Smooth muscle cell (in vitro differentiated cells): Measurements from ENCODE around the gene TPK1. TPM values are rescaled to one million over a fixed set of nuclear protein-coding genes. Genes with fewer than 3 reads are reported as not detected.

Experiments
- DNase-seq: peaks from one replicate; lab custom pipeline; 2025; ENCODE audit not compliant: unreplicated experiment; lab: John Stamatoyannopoulos, UW
- H2AFZ ChIP-seq: fragments of 200-600 bp; sonication (generic); 2 replicates; pipeline ENCODE4 v1.6.0; 2016; ENCODE audit warnings: antibody characterized with exemption, low read depth, mild to moderate bottlenecking
- H3F3A ChIP-seq: fragments of 200-600 bp; sonication (generic); 2 replicates; pipeline ENCODE4 v1.6.0; 2017; ENCODE audit warnings: antibody characterized with exemption, low read depth
- H3K27ac ChIP-seq: fragments of 200-600 bp; sonication (generic); 2 replicates; pipeline ENCODE4 v1.5.1; 2016; ENCODE audit warnings: low read depth, mild to moderate bottlenecking
- H3K27me3 ChIP-seq: fragments of 200-600 bp; sonication (generic); 2 replicates; pipeline ENCODE4 v1.6.1; 2016; ENCODE audit warnings: low read depth, mild to moderate bottlenecking
- H3K36me3 ChIP-seq: fragments of 200-600 bp; sonication (generic); 2 replicates; pipeline ENCODE4 v1.5.1; 2016; ENCODE audit warnings: low read depth
- H3K4me1 ChIP-seq: fragments of 200-600 bp; sonication (generic); 2 replicates; pipeline ENCODE4 v1.5.1; 2016; ENCODE audit warnings: low read depth
- H3K4me2 ChIP-seq: fragments of 200-600 bp; sonication (generic); 2 replicates; pipeline ENCODE4 v1.6.0; 2016; ENCODE audit warnings: mild to moderate bottlenecking
- H3K4me3 ChIP-seq: fragments of 200-600 bp; sonication (generic); 2 replicates; pipeline ENCODE4 v1.5.1; 2016; ENCODE audit warnings: mild to moderate bottlenecking
- H3K79me2 ChIP-seq: fragments of 200-600 bp; sonication (generic); 2 replicates; pipeline ENCODE4 v1.6.0; 2016; ENCODE audit warnings: low read depth, mild to moderate bottlenecking
- H3K9ac ChIP-seq: fragments of 200-600 bp; sonication (generic); 2 replicates; pipeline ENCODE4 v1.6.0; 2016; ENCODE audit warnings: low read depth
- H3K9me3 ChIP-seq: fragments of 200-600 bp; sonication (generic); replicated peaks from 2 replicates; pipeline ENCODE4 v1.5.1; 2016; ENCODE audit warnings: low read depth
- H4K20me1 ChIP-seq: fragments of 200-600 bp; sonication (generic); 2 replicates; pipeline ENCODE4 v1.6.0; 2016; ENCODE audit warnings: low read depth
- CTCF ChIP-seq: fragments of 200-600 bp; sonication (generic); IDR thresholded peaks from 2 replicates; pipeline ENCODE4 v1.5.1; 2017; ENCODE audit warnings: borderline replicate concordance, mild to moderate bottlenecking, antibody characterized with exemption; ENCODE audit not compliant: insufficient read depth, poor library complexity, severe bottlenecking
- WGBS: methylation state at CpG from one replicate; pipeline ENCODE4 v1.1.7; 2016; ENCODE audit warnings: low lambda C conversion rate; 5-methylcytosine and 5-hydroxymethylcytosine counted together
- polyA plus RNA-seq: library from polyadenylated mRNA; unstranded; fragments of >200 nt; fragmentation: Nextera tagmentation; extraction: Ambion mirVana; gene quantifications from 2 replicates; pipeline ENCODE4 v1.2.1, GENCODE V29; 2016
- total RNA-seq: library from RNA; depleted of rRNA; stranded (reverse); fragments of >200 nt; gene quantifications from 2 replicates; pipeline ENCODE4 v1.2.3, GENCODE V29; 2014

The TPK1 gene
- total and polyA plus RNA-seq, 2 experiments from 2014 or later, result 1.2 to 1.9 TPM

- no peak overlapping the region for H3K27ac ChIP-seq
- H3K27me3 ChIP-seq, result no peaks in the 10 kb centered on the region
- no peaks in the 10 kb centered on the region for H3F3A ChIP-seq
- no peak overlapping the region for H2AFZ ChIP-seq
- no peaks in the 10 kb centered on the region for H3K36me3 ChIP-seq
- no peak for DNase-seq
- 69% methylated on average over 2 of the region's 2 CpGs for WGBS
- no peak overlapping the region for H3K4me3 ChIP-seq
- H3K9ac ChIP-seq, result no peak overlapping the region
- no peak for TF ChIP-seq CTCF
- H3K79me2 ChIP-seq, result no peaks in the 10 kb centered on the region
- no peak overlapping the region for H3K4me2 ChIP-seq
- H3K9me3 ChIP-seq, result no peaks in the 10 kb centered on the region
- H4K20me1 ChIP-seq, result no peaks in the 10 kb centered on the region
- H3K4me1 ChIP-seq, result no peaks in the 10 kb centered on the region
Observed at GRCh38 chr7:144775749-144776148, 60.1 kb downstream of the TPK1 start.

- WGBS, result 94% methylated on average over 2 of the region's 2 CpGs
- Histone ChIP-seq H4K20me1 (no peaks in the 10 kb centered on the region), H3K79me2 (no peaks in the 10 kb centered on the region), H3K4me2 (no peak overlapping the region), H3K9me3 (no peaks in the 10 kb centered on the region), H3K4me1 (no peaks in the 10 kb centered on the region), H2AFZ (no peak overlapping the region), H3K36me3 (no peaks in the 10 kb centered on the region), H3K27me3 (peaks cover 2% of the 10 kb centered on the region), H3K27ac (no peak overlapping the region), H3K4me3 (no peak overlapping the region), H3F3A (no peaks in the 10 kb centered on the region), H3K9ac (no peak overlapping the region)
- no peak for TF ChIP-seq CTCF
- DNase-seq, result no peak
Observed at GRCh38 chr7:144771927-144772326, 63.9 kb downstream of the TPK1 start.

- no peaks in the 10 kb centered on the region for H3K4me1 ChIP-seq
- no peak overlapping the region for H3K9ac ChIP-seq
- no peak overlapping the region for H2AFZ ChIP-seq
- no peaks in the 10 kb centered on the region for H3K79me2 ChIP-seq
- H3K4me2 ChIP-seq, result no peak overlapping the region
- no peaks in the 10 kb centered on the region for H3F3A ChIP-seq
- H3K27ac ChIP-seq, result no peak overlapping the region
- no peaks in the 10 kb centered on the region for H4K20me1 ChIP-seq
- DNase-seq, result no peak
- WGBS, result 66% methylated on average over 2 of the region's 2 CpGs
- H3K36me3 ChIP-seq, result no peaks in the 10 kb centered on the region
- H3K4me3 ChIP-seq, result no peak overlapping the region
- H3K9me3 ChIP-seq, result no peaks in the 10 kb centered on the region
- peaks cover 8% of the 10 kb centered on the region for H3K27me3 ChIP-seq
- TF ChIP-seq CTCF, result no peak
Observed at GRCh38 chr7:144771174-144771573, 64.7 kb downstream of the TPK1 start.

GRCh38 chr7:144769352-144769751, 66.5 kb downstream of the TPK1 start:
- H2AFZ ChIP-seq, result no peak overlapping the region
- WGBS, result 95% methylated on average over 2 of the region's 2 CpGs
- peaks cover 8% of the 10 kb centered on the region for H3K27me3 ChIP-seq

More at GRCh38 chr7:144769352-144769751, 66.5 kb downstream of the TPK1 start:
- no peak overlapping the region for H3K4me3 ChIP-seq
- no peak overlapping the region for H3K4me2 ChIP-seq
- H3K4me1 ChIP-seq, result no peaks in the 10 kb centered on the region
- no peak for DNase-seq
- H3K9ac ChIP-seq, result no peak overlapping the region
- no peaks in the 10 kb centered on the region for H3K36me3 ChIP-seq
- no peak for TF ChIP-seq CTCF
- H3F3A ChIP-seq, result no peaks in the 10 kb centered on the region
- H3K79me2 ChIP-seq, result no peaks in the 10 kb centered on the region
- no peaks in the 10 kb centered on the region for H3K9me3 ChIP-seq
- no peak overlapping the region for H3K27ac ChIP-seq
- no peaks in the 10 kb centered on the region for H4K20me1 ChIP-seq
